ENCODE measurements around the gene TMPRSS6. TPM values are rescaled to one million over a fixed set of nuclear protein-coding genes. Genes with fewer than 3 reads are reported as not detected.
A peak's percentile ranks its signal among the peaks of the same experiment; 100 is the strongest.

The TMPRSS6 gene
- total RNA-seq, 1 experiment from 2014 or later = not detected

- no peaks in the 10 kb centered on the region for H3K36me3 ChIP-seq
- H3K27me3 ChIP-seq = no peaks in the 10 kb centered on the region; the same call in 1 of the 2 replicates
- H3K27ac ChIP-seq = no peak overlapping the region
- no peak for DNase-seq
- H3K4me1 ChIP-seq = peaks cover 9% of the 10 kb centered on the region; the same call in 1 of the 2 replicates
- peak overlapping the region; percentile 80 for H3K4me3 ChIP-seq
- H3K9me3 ChIP-seq (replicated peaks) = no peaks in the 10 kb centered on the region
These were observed 56.9 kb downstream of the TMPRSS6 start for GRCh38 chr22:37052386-37053309.

GRCh38 chr22:37051391-37052385 is 57.8 kb downstream of the TMPRSS6 start, which contains the start of gene KCTD17:
Gene KCTD17 (plus strand): TSS chr22:37051742. CDS start chr22:37051761, 19 bp downstream.
- Histone ChIP-seq H3K9me3 (replicated peaks) (no peaks in the 10 kb centered on the region), H3K4me3 (peak within 1 kb of the TSS; percentile 80), H3K4me1 (peaks cover 9% of the 10 kb centered on the region; the same call in 1 of the 2 replicates), H3K27me3 (no peaks in the 10 kb centered on the region; the same call in 1 of the 2 replicates), H3K36me3 (no peaks in the 10 kb centered on the region), H3K27ac (no peak within 1 kb of the TSS)
- DNase-seq = peak; percentile 59 to 66

- no peak overlapping the region for H3K27ac ChIP-seq
- peaks cover 9% of the 10 kb centered on the region; the same call in 1 of the 2 replicates for H3K4me1 ChIP-seq
- H3K27me3 ChIP-seq = no peaks in the 10 kb centered on the region; the same call in 1 of the 2 replicates
- no peaks in the 10 kb centered on the region for H3K36me3 ChIP-seq
- DNase-seq = no peak
- no peaks in the 10 kb centered on the region for H3K9me3 ChIP-seq (replicated peaks)
- no peak overlapping the region for H3K4me3 ChIP-seq
These were observed 58.6 kb downstream of the TMPRSS6 start for GRCh38 chr22:37050913-37051312.

DNA sequence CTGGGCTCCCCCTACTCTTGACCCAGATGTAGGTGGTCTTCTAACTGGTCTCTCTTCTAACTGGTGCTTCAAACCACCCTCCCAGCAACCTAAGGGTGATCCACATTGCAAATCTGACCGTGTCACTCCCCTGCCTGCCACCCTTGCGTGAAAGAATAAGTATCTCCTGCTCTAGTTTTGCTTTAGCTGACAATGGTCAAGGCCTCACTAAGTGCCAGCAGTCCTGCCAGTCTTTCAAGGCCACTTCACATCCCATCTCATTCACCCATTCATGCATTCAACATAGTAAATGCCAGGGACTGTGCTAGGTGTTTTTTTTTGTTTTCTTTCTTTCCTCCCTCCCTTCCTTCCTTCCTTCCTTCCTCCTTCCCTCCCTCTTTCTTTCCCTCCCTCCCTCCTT is 60.3 kb downstream of the TMPRSS6 start:
- DNase-seq = no peak
- no peaks in the 10 kb centered on the region for H3K9me3 ChIP-seq (replicated peaks)
- H3K27ac ChIP-seq = no peak overlapping the region

GRCh38 chr22:37048133-37048532 is 61.4 kb downstream of the TMPRSS6 start:
- Histone ChIP-seq H3K36me3 (no peaks in the 10 kb centered on the region), H3K27ac (no peak overlapping the region), H3K4me3 (no peak overlapping the region), H3K4me1 (no peaks in the 10 kb centered on the region), H3K9me3 (replicated peaks) (no peaks in the 10 kb centered on the region), H3K27me3 (no peaks in the 10 kb centered on the region; the same call in 1 of the 2 replicates)
- no peak for DNase-seq

More for the DNA sequence above, 60.3 kb downstream of the TMPRSS6 start:
- Histone ChIP-seq H3K4me1 (peaks cover 7% of the 10 kb centered on the region; the same call in 1 of the 2 replicates), H3K36me3 (no peaks in the 10 kb centered on the region), H3K27me3 (no peaks in the 10 kb centered on the region; the same call in 1 of the 2 replicates), H3K4me3 (no peak overlapping the region)

- no peaks in the 10 kb centered on the region; the same call in 1 of the 2 replicates for H3K27me3 ChIP-seq
- no peak for DNase-seq
- H3K4me1 ChIP-seq = no peaks in the 10 kb centered on the region
- H3K4me3 ChIP-seq = no peak overlapping the region
- no peak overlapping the region for H3K27ac ChIP-seq
- H3K9me3 ChIP-seq (replicated peaks) = no peaks in the 10 kb centered on the region
- no peaks in the 10 kb centered on the region for H3K36me3 ChIP-seq
These were observed 62.5 kb downstream of the TMPRSS6 start for GRCh38 chr22:37047006-37047405.

GRCh38 chr22:37046589-37046988 is 62.9 kb downstream of the TMPRSS6 start:
- Histone ChIP-seq H3K4me1 (no peaks in the 10 kb centered on the region), H3K27ac (no peak overlapping the region), H3K36me3 (no peaks in the 10 kb centered on the region), H3K27me3 (no peaks in the 10 kb centered on the region; the same call in 1 of the 2 replicates), H3K4me3 (no peak overlapping the region), H3K9me3 (replicated peaks) (no peaks in the 10 kb centered on the region)
- no peak for DNase-seq

DNA sequence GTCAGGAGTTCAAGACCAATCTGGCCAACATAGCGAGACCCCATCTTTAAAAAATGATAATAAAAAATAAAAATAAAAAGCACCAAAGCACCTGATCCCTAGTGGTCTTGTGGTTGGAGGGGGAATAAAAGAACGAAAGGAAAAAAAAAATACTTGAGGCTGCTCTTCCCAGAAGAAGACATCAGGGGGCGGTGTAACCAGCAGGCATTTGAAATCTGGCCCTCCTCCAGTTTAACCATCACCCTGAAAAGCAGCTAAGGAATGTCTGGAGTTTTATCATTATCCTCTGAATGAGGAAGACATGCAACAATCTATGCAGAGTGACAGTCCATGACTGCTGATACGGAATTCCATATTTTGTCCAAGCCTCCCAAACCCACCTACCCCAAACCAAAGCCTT is 63.6 kb downstream of the TMPRSS6 start:
- no peak overlapping the region for H3K27ac ChIP-seq
- H3K4me1 ChIP-seq = no peaks in the 10 kb centered on the region
- no peak for DNase-seq
- H3K36me3 ChIP-seq = no peaks in the 10 kb centered on the region
- H3K27me3 ChIP-seq = no peaks in the 10 kb centered on the region; the same call in 1 of the 2 replicates
- H3K4me3 ChIP-seq = no peak overlapping the region
- H3K9me3 ChIP-seq (replicated peaks) = no peaks in the 10 kb centered on the region

- Histone ChIP-seq H3K36me3 (no peaks in the 10 kb centered on the region), H3K4me1 (no peaks in the 10 kb centered on the region), H3K27me3 (no peaks in the 10 kb centered on the region; the same call in 1 of the 2 replicates), H3K4me3 (no peak overlapping the region), H3K9me3 (replicated peaks) (no peaks in the 10 kb centered on the region), H3K27ac (no peak overlapping the region)
- DNase-seq = no peak
These were observed 64.6 kb downstream of the TMPRSS6 start for GRCh38 chr22:37044634-37045625.

- Histone ChIP-seq H3K27me3 (no peaks in the 10 kb centered on the region), H3K27ac (no peak overlapping the region), H3K4me1 (no peaks in the 10 kb centered on the region), H3K9me3 (replicated peaks) (no peaks in the 10 kb centered on the region), H3K36me3 (no peaks in the 10 kb centered on the region), H3K4me3 (no peak overlapping the region)
- peak; percentile 49 to 55 for DNase-seq
These were observed 65.5 kb downstream of the TMPRSS6 start for GRCh38 chr22:37043828-37044538.

GRCh38 chr22:37043209-37043827 is 66.2 kb downstream of the TMPRSS6 start:
- Histone ChIP-seq H3K4me1 (no peaks in the 10 kb centered on the region), H3K27ac (no peak overlapping the region), H3K9me3 (replicated peaks) (no peaks in the 10 kb centered on the region), H3K27me3 (no peaks in the 10 kb centered on the region), H3K4me3 (no peak overlapping the region), H3K36me3 (no peaks in the 10 kb centered on the region)
- no peak for DNase-seq

- H3K36me3 ChIP-seq = no peaks in the 10 kb centered on the region
- H3K4me3 ChIP-seq = no peak overlapping the region
- no peak for DNase-seq
- no peaks in the 10 kb centered on the region; the same call in 1 of the 2 replicates for H3K27me3 ChIP-seq
- no peaks in the 10 kb centered on the region for H3K9me3 ChIP-seq (replicated peaks)
- H3K27ac ChIP-seq = no peak overlapping the region
- no peaks in the 10 kb centered on the region for H3K4me1 ChIP-seq
These were observed 70.0 kb downstream of the TMPRSS6 start for GRCh38 chr22:37039466-37039865.

Measured in SJCRH30 (cell line).